WTC11 (cell line): Measurements from ENCODE around the gene ZDHHC14. TPM values are rescaled to one million over a fixed set of nuclear protein-coding genes. Genes with fewer than 3 reads are reported as not detected.

Source experiments
- ATAC-seq: fragments of 200-7000 bp; cut with Tn5 transposase; 2 replicates; pipeline ENCODE4 v1.10.0; 2021; ENCODE audit warnings: mild to moderate bottlenecking, moderate library complexity
- CTCF ChIA-PET: fragments of 300-600 bp; sonication (Branson Sonifier 250); formaldehyde crosslinking; loops from one replicate; lab custom pipeline; 2021; ENCODE audit warnings: antibody characterized with exemption; lab: Charles Lee
- POLR2A ChIA-PET: fragments of 350-600 bp; sonication (Branson Sonifier 250); formaldehyde crosslinking; loops from one replicate; lab custom pipeline; 2021; ENCODE audit warnings: antibody characterized with exemption; lab: Charles Lee
- DNase-seq: peaks from one replicate; pipeline ENCODE4 v3.0.0; 2021; ENCODE audit warnings: low spot score
- H3K27ac Mint-ChIP-seq: 2 replicates; pipeline ENCODE4 v1.8.0; 2021; ENCODE audit warnings: mixed read lengths
- H3K27me3 Mint-ChIP-seq: 2 replicates; pipeline ENCODE4 v1.8.0; 2021; ENCODE audit warnings: low read depth, mild to moderate bottlenecking, moderate library complexity, mixed read lengths
- H3K36me3 Mint-ChIP-seq: 2 replicates; pipeline ENCODE4 v1.8.0; 2021; ENCODE audit warnings: mixed read lengths
- H3K4me1 Mint-ChIP-seq: 2 replicates; pipeline ENCODE4 v1.8.0; 2022; ENCODE audit warnings: mixed read lengths
- H3K4me3 Mint-ChIP-seq: 2 replicates; pipeline ENCODE4 v1.8.0; 2021; ENCODE audit warnings: mild to moderate bottlenecking, moderate library complexity, mixed read lengths
- H3K9me3 Mint-ChIP-seq: 2 replicates; pipeline ENCODE4 v1.8.0; 2021; ENCODE audit warnings: mixed read lengths
- AR ChIP-seq: fragments of 250-450 bp; sonication (Bioruptor Pico); IDR thresholded peaks from 2 replicates; pipeline ENCODE4 v1.9.0; 2021; ENCODE audit warnings: mild to moderate bottlenecking
- ARID4B ChIP-seq: sonication (generic); formaldehyde crosslinking; IDR thresholded peaks from 2 replicates; pipeline ENCODE4 v1.8.0; 2023; ENCODE audit warnings: missing genetic modification reagents, mild to moderate bottlenecking, borderline replicate concordance
- ATF2 ChIP-seq: sonication (generic); formaldehyde crosslinking; IDR thresholded peaks from 2 replicates; pipeline ENCODE4 v1.8.1; 2022; ENCODE audit warnings: low read depth, missing genetic modification reagents, borderline replicate concordance
- ESRRA ChIP-seq: sonication (generic); formaldehyde crosslinking; IDR thresholded peaks from 2 replicates; pipeline ENCODE4 v1.8.1; 2022; ENCODE audit warnings: mild to moderate bottlenecking, missing genetic modification reagents, borderline replicate concordance
- FOXP4 ChIP-seq: sonication (generic); formaldehyde crosslinking; IDR thresholded peaks from 2 replicates; pipeline ENCODE4 v1.8.0; 2022; ENCODE audit warnings: mild to moderate bottlenecking, missing genetic modification reagents
- GABPB1 ChIP-seq: sonication (generic); formaldehyde crosslinking; IDR thresholded peaks from 2 replicates; pipeline ENCODE4 v1.8.1; 2023; ENCODE audit warnings: mild to moderate bottlenecking, missing genetic modification reagents
- HMGXB4 ChIP-seq: sonication (generic); formaldehyde crosslinking; IDR thresholded peaks from 2 replicates; pipeline ENCODE4 v1.8.1; 2023; ENCODE audit warnings: mild to moderate bottlenecking, moderate library complexity, missing genetic modification reagents
- MXD4 ChIP-seq: fragments of 250-450 bp; sonication (Bioruptor Pico); IDR thresholded peaks from 2 replicates; pipeline ENCODE4 v1.8.0; 2021; ENCODE audit warnings: mild to moderate bottlenecking, moderate library complexity, borderline replicate concordance
- NR1H2 ChIP-seq: sonication (generic); formaldehyde crosslinking; IDR thresholded peaks from 2 replicates; pipeline ENCODE4 v1.9.0; 2021; ENCODE audit warnings: mild to moderate bottlenecking, moderate library complexity, missing genetic modification reagents
- NR3C1 ChIP-seq: sonication (generic); formaldehyde crosslinking; conservative IDR thresholded peaks from 2 replicates; pipeline ENCODE4 v1.8.1; 2023; ENCODE audit warnings: low read depth, mild to moderate bottlenecking, missing genetic modification reagents
- OVOL2 ChIP-seq: fragments of 250-450 bp; sonication (Bioruptor Pico); IDR thresholded peaks from 2 replicates; pipeline ENCODE4 v1.9.0; 2021; ENCODE audit warnings: mild to moderate bottlenecking, borderline replicate concordance
- SMAD3 ChIP-seq: sonication (generic); formaldehyde crosslinking; IDR thresholded peaks from 2 replicates; pipeline ENCODE4 v1.8.0; 2022; ENCODE audit warnings: missing genetic modification reagents, mild to moderate bottlenecking, borderline replicate concordance
- SOX15 ChIP-seq: fragments of 250-450 bp; sonication (Bioruptor Pico); IDR thresholded peaks from 2 replicates; pipeline ENCODE4 v1.9.0; 2021; ENCODE audit warnings: mild to moderate bottlenecking
- ZBTB43 ChIP-seq: sonication (generic); formaldehyde crosslinking; IDR thresholded peaks from 2 replicates; pipeline ENCODE4 v1.8.1; 2023; ENCODE audit warnings: mild to moderate bottlenecking, missing genetic modification reagents
- ZNF138 ChIP-seq: sonication (generic); formaldehyde crosslinking; conservative IDR thresholded peaks from 2 replicates; pipeline ENCODE4 v1.8.1; 2022; ENCODE audit warnings: mild to moderate bottlenecking, moderate library complexity, missing genetic modification reagents
- ZNF219 ChIP-seq: sonication (generic); formaldehyde crosslinking; IDR thresholded peaks from 2 replicates; pipeline ENCODE4 v1.8.0; 2023; ENCODE audit warnings: missing genetic modification reagents, mild to moderate bottlenecking, borderline replicate concordance
- ZNF263 ChIP-seq: sonication (generic); formaldehyde crosslinking; IDR thresholded peaks from 2 replicates; pipeline ENCODE4 v1.8.1; 2022; ENCODE audit warnings: low read depth, mild to moderate bottlenecking, moderate library complexity, missing genetic modification reagents
- ZNF425 ChIP-seq: fragments of 250-450 bp; sonication (Bioruptor Pico); conservative IDR thresholded peaks from 2 replicates; pipeline ENCODE4 v1.9.0; 2021; ENCODE audit warnings: mild to moderate bottlenecking
- ZNF671 ChIP-seq: fragments of 250-450 bp; sonication (Bioruptor Pico); IDR thresholded peaks from 2 replicates; pipeline ENCODE4 v1.8.0; 2021; ENCODE audit warnings: mild to moderate bottlenecking
- total RNA-seq: library from RNA; stranded (reverse); gene quantifications from 3 replicates; pipeline ENCODE4 v1.2.3, GENCODE V29; 2021

Gene ZDHHC14
- total RNA-seq, 1 experiment from 2014 or later, result 6.6 TPM

GRCh38 chr6:157625111-157625510 is 244.1 kb downstream of the ZDHHC14 start (continued):
- no peak for TF ChIP-seq ZBTB43
- TF ChIP-seq SOX15 (CRISPR knock-in tag), result no peak
- TF ChIP-seq NR1H2, result no peak
- no peak for TF ChIP-seq OVOL2
- TF ChIP-seq ZNF263 (CRISPR knock-in tag), result no peak
- no peak for TF ChIP-seq ZNF671 (CRISPR knock-in tag)
- no peak for TF ChIP-seq ATF2 (CRISPR knock-in tag)

- Mint-ChIP-seq H3K27me3 (no peaks in the 10 kb centered on the region), H3K36me3 (peaks cover 3% of the 10 kb centered on the region; the same call in 1 of the 2 replicates), H3K27ac (peak overlapping the region; percentile 48; the same call in 1 of the 2 replicates), H3K4me3 (no peak overlapping the region), H3K4me1 (peaks cover 36% of the 10 kb centered on the region), H3K9me3 (peaks cover 4% of the 10 kb centered on the region)
- ChIA-PET POLR2A (no interaction called here), CTCF (interaction anchor here (1.7 kb wide), 1 partner anchor 8 kb away, joined by 3 read pairs; no protein-coding TSS in a partner anchor)
- ATAC-seq (no peak; the same call in 1 of the 2 replicates), DNase-seq (no peak)
- TF ChIP-seq ARID4B (CRISPR knock-in tag), result no peak
- no peak for TF ChIP-seq AR (CRISPR knock-in tag)
- no peak for TF ChIP-seq ZNF219 (CRISPR knock-in tag)
- TF ChIP-seq ZNF425 (CRISPR knock-in tag), result no peak
- no peak for TF ChIP-seq HMGXB4 (CRISPR knock-in tag)
- no peak for TF ChIP-seq SMAD3 (CRISPR knock-in tag)
- TF ChIP-seq ZNF138 (CRISPR knock-in tag), result no peak
- TF ChIP-seq FOXP4, result no peak
- no peak for TF ChIP-seq NR3C1 (CRISPR knock-in tag)
- no peak for TF ChIP-seq MXD4
- TF ChIP-seq GABPB1 (CRISPR knock-in tag), result no peak
- TF ChIP-seq ESRRA, result no peak
Measured at GRCh38 chr6:157625764-157626163, 244.8 kb downstream of the ZDHHC14 start.
